Epithelial cell of esophagus (primary cell): ENCODE data around the gene CYB5A.

Experiments
- DNase-seq: peaks from one replicate; pipeline ENCODE4 v3.0.0; 2010; ENCODE audit warnings: low read depth
- H3K4me3 ChIP-seq: 2 replicates; pipeline ENCODE4 v1.5.1; 2011; ENCODE audit warnings: mild to moderate bottlenecking, low read length, control low read depth
- TF ChIP-seq, protein P1 (sequence below): IDR thresholded peaks from 2 replicates; pipeline ENCODE4 v1.5.1; 2011; ENCODE audit warnings: low read depth, mild to moderate bottlenecking, low read length, control low read depth, inconsistent platforms; ENCODE audit not compliant: insufficient read depth; ENCODE audit errors: missing control alignments

Gene CYB5A, protein sequence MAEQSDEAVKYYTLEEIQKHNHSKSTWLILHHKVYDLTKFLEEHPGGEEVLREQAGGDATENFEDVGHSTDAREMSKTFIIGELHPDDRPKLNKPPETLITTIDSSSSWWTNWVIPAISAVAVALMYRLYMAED

DNA sequence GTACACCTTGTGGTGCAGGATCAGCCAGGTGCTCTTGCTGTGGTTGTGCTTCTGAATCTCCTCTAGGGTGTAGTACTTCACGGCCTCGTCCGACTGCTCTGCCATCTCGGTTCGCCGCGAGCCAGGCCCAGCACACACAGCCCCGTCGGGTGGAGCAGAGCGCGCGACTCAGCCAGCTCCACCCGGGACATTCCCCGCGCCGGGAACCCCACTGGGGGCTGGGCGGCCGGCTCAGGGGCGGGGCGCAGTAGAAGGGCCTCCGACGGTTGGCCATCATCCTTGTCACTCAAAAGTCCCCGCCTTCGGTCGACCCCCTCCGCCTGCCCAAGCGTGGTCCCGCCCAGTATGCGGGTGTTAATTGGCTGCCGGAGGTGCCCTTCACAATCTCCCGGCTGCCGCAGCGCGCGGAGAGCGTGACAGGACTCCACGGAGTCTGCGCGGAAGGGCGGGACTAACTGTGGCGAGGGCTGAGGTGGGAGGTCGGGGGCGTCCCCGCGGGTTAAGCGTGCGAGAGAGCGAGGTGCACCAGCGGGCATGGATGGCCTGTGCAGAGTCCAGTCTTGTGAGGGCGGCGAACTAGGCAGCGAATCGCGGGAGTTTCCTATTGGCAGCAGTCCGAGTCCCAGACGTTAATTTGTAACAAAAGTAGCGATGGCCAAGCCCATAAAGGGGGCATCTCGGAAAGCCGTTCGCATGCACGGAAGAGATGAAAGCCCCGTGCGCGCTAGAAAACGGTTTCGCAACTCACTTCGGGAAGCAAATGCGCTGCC is at the start of gene CYB5A:
CYB5A (minus strand) TSS at position 193 of the 770 bp plus-strand sequence; CDS start at position 105, 88 bp downstream.
- DNase-seq: peak; percentile 95
- TF ChIP-seq, protein P1, sequence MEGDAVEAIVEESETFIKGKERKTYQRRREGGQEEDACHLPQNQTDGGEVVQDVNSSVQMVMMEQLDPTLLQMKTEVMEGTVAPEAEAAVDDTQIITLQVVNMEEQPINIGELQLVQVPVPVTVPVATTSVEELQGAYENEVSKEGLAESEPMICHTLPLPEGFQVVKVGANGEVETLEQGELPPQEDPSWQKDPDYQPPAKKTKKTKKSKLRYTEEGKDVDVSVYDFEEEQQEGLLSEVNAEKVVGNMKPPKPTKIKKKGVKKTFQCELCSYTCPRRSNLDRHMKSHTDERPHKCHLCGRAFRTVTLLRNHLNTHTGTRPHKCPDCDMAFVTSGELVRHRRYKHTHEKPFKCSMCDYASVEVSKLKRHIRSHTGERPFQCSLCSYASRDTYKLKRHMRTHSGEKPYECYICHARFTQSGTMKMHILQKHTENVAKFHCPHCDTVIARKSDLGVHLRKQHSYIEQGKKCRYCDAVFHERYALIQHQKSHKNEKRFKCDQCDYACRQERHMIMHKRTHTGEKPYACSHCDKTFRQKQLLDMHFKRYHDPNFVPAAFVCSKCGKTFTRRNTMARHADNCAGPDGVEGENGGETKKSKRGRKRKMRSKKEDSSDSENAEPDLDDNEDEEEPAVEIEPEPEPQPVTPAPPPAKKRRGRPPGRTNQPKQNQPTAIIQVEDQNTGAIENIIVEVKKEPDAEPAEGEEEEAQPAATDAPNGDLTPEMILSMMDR: no peak
- peak within 1 kb of the TSS; percentile 80 for H3K4me3 ChIP-seq

DNA sequence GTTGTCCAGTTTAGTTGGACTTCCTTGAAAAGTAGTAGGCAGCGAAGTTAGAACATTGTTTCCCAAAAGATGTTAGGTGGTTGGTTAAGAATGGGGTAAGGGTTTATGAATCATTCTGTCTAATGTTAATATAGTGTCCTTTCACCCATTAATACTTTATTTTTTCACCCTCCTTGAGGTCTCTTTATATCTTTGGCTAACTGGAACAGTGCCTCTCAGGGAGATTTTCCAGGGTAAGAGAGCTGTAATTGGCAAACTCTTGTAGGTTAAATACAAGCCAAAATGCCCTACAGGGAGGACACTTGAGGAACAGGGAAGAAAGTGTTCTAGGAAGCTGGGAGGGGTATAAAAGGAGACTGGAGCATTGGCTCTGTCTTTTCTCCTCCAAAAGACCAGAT is 46.1 kb upstream of the CYB5A start:
- no peak for DNase-seq
- H3K4me3 ChIP-seq: no peak overlapping the region
- TF ChIP-seq, protein P1: no peak

DNA sequence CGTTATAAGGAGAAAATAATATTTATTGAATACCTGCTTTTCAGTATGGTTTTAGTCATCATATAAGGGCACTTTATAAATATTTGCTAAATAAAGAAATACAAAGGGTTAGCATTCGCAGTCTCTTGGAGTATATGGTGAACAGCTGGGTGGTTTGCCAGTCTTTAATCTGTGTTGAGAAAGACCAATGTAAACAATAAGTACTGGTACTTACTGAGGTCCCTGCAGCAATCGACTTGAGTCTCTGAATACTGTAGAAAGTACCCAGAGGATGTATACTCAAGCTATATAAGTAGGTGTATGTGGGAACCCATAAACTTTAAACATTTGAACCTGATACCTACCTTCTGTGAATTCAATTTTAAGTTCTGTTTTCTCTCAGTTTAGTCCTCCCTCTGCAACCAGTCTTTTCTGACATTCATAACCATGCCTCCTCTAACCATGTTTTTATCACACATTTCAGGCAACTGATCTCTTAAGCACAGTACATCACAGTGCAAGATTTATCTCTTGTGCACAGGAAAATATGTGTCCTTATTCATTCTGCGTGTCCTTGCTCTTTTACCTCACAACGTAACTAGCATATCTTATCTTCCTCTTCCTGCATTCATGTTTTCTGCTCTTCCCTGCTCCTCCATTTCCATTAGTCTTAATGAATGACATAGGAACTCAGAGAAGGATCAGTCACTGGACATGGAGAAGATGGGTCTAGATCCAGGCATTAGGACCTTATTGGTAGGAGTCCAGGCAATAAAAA is 45.6 kb upstream of the CYB5A start:
- TF ChIP-seq, protein P1: no peak
- H3K4me3 ChIP-seq: no peak overlapping the region
- DNase-seq: no peak

DNA sequence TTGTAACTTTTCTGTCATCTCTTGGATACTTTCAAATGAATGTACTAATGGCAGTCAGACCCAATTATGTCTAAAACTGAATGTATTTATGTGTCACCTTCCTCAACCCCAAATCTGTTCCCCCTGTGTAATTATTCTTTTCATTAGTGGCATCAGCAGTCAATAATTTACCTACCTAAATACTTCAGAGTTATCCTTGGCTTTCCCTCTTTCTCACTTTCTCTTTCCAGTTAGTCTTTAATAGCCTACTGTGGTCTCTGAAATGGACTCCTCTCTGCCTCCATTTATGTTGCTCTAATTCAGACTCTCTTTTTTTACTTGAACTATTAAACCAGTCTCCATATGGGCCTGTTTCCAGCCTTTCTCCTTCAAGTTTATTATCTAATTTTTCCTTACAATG is 44.9 kb upstream of the CYB5A start:
- no peak overlapping the region for H3K4me3 ChIP-seq
- DNase-seq: no peak
- TF ChIP-seq, protein P1: no peak

DNA sequence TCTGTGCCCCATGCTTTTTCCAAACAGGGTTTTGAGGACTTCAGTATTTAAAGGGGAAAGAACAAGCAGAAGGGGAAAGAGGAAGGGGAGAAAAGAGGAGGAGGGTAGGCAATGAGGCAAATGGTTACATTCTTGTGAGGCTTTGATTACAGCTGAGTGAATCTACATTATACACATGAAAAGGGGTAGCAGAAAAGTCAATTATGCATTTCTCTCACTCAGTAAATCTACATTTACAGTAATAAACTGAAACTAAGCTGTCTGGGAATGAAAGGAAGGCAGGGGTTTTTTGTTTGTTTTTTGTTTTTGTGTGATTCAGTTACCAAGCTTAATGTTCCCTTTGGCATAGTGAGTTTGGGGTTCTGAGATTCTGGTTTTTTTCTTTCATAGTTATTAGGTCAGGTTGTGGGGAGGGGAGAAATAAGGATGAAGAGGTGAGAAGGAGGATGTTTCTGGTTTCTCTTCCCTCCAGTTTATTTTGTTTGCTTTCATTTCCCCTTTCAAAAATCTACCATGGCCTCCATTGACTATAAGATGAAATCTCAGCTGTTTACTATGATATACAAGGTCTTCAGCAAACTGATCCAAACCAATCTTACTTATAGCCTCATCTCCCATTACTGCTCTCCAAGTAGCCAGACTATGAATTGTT is 42.6 kb upstream of the CYB5A start:
- TF ChIP-seq, protein P1: no peak
- H3K4me3 ChIP-seq: no peak overlapping the region
- DNase-seq: no peak

DNA sequence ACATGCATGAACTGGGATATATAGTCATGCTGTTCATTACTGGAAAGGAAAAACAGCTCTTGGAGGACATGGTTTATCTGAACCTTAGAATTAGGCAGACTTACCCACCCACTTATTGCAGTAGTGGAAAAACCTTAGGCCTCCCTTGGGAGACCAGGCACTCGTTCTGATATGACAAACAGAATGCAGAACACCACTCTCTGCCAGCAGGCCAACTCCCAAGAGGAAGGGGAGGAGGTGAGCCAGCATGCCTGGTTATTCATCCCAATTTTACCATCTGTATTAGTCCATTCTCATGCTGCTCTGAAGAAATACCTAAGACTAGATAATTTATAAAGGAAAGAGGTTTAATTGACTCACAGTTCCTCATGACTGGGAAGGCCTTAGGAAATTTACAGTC is 41.3 kb upstream of the CYB5A start:
- DNase-seq: no peak

More for the DNA sequence above, 41.3 kb upstream of the CYB5A start:
- H3K4me3 ChIP-seq: no peak overlapping the region
- TF ChIP-seq, protein P1: no peak
